Vagina (tissue), 2 donors: ENCODE data around the gene VAV3. TPM values are rescaled to one million over a fixed set of nuclear protein-coding genes. Genes with fewer than 3 reads are reported as not detected.

Experiments used
- DNase-seq, 2 donors: peaks; one replicate each; pipeline ENCODE4 v3.0.0-alpha.2; 2017; ENCODE audit errors: extremely low spot score in 2 of 2
- H3K27ac ChIP-seq: fragments of 200-600 bp; sonication (generic); one replicate; pipeline ENCODE4 v1.5.1; 2019
- H3K27me3 ChIP-seq: fragments of 200-600 bp; sonication (generic); one replicate; pipeline ENCODE4 v1.5.1; 2019
- H3K36me3 ChIP-seq, 2 donors: fragments of 200-600 bp; sonication (generic); one replicate each; pipeline ENCODE4 v1.5.1; 2017 to 2019
- H3K4me1 ChIP-seq: fragments of 200-600 bp; sonication (generic); one replicate; pipeline ENCODE4 v1.5.1; 2019
- H3K4me3 ChIP-seq, 2 donors: fragments of 200-600 bp; sonication (generic); 1 replicate in 1 of 2; 2 replicates in 1 of 2; pipeline ENCODE4 v1.5.1; 2016 to 2019
- H3K9me3 ChIP-seq: fragments of 200-600 bp; sonication (generic); one replicate; pipeline ENCODE4 v1.5.1; 2019
- CTCF ChIP-seq, 3 experiments: fragments of 450-650 bp in 2 of 3; fragments of 200-600 bp in 1 of 3; sonication (generic) in 1 of 3; IDR thresholded peaks; one replicate each; pipeline ENCODE4 v1.5.1; 2017 to 2019; ENCODE audit warnings: antibody characterized with exemption in 3 of 3, mild to moderate bottlenecking in 2 of 3, moderate library complexity in 2 of 3
- POLR2A ChIP-seq, 2 donors: fragments of 450-650 bp; IDR thresholded peaks; one replicate each; pipeline ENCODE4 v1.6.1; 2017; ENCODE audit warnings: antibody characterized with exemption in 2 of 2, mild to moderate bottlenecking in 2 of 2, moderate library complexity in 2 of 2
- POLR2AphosphoS5 ChIP-seq, 2 donors: sonication (generic); formaldehyde crosslinking; IDR thresholded peaks; one replicate each; pipeline ENCODE4 v1.9.0; 2017; ENCODE audit warnings: antibody characterized with exemption in 2 of 2, mild to moderate bottlenecking in 2 of 2, low read depth in 1 of 2; ENCODE audit not compliant: insufficient read depth in 1 of 2
- intact Hi-C: fragments of 100-400 bp; cut with DNase I; formaldehyde crosslinking; loops from one replicate; pipeline ENCODE4 v1.15.1; 2023
- total RNA-seq: library from RNA; depleted of rRNA; stranded (reverse); fragments of >200 nt; gene quantifications from one replicate; pipeline ENCODE4 v1.2.3, GENCODE V29; 2016

VAV3 gene
- total RNA-seq, 1 donor from 2014 or later: 67.5 TPM

GRCh38 chr1:107883562-107883961, 81.4 kb downstream of the VAV3 start:
- Histone ChIP-seq H3K36me3 (no peaks in the 10 kb centered on the region), H3K27me3 (no peaks in the 10 kb centered on the region), H3K9me3 (no peaks in the 10 kb centered on the region), H3K4me3 (no peak overlapping the region), H3K27ac (no peak overlapping the region), H3K4me1 (no peaks in the 10 kb centered on the region)
- no peak for DNase-seq
- TF ChIP-seq POLR2AphosphoS5 (IDR thresholded peaks at IDR 0.05; ENCODE audit: insufficient read depth in 1 of 2, low read depth in 1 of 2) (no peak), POLR2A (IDR thresholded peaks at IDR 0.05) (no peak), CTCF (IDR thresholded peaks at IDR 0.05) (no peak)
- intact Hi-C loops: no loop called here

GRCh38 chr1:107879927-107880326, 85.1 kb downstream of the VAV3 start:
- no peak overlapping the region for H3K4me3 ChIP-seq
- TF ChIP-seq POLR2AphosphoS5 (IDR thresholded peaks at IDR 0.05; ENCODE audit: insufficient read depth in 1 of 2, low read depth in 1 of 2) (no peak), CTCF (IDR thresholded peaks at IDR 0.05) (no peak), POLR2A (IDR thresholded peaks at IDR 0.05) (no peak)
- H3K9me3 ChIP-seq: no peaks in the 10 kb centered on the region
- H3K4me1 ChIP-seq: no peaks in the 10 kb centered on the region
- no peaks in the 10 kb centered on the region for H3K27me3 ChIP-seq
- DNase-seq: no peak
- H3K27ac ChIP-seq: no peak overlapping the region
- intact Hi-C loops: no loop called here
- H3K36me3 ChIP-seq: no peaks in the 10 kb centered on the region

- Histone ChIP-seq H3K27me3 (no peaks in the 10 kb centered on the region), H3K27ac (no peak overlapping the region), H3K4me3 (no peak overlapping the region), H3K9me3 (no peaks in the 10 kb centered on the region), H3K36me3 (no peaks in the 10 kb centered on the region), H3K4me1 (no peaks in the 10 kb centered on the region)
- no peak for DNase-seq
- intact Hi-C loops: no loop called here
- TF ChIP-seq POLR2AphosphoS5 (IDR thresholded peaks at IDR 0.05; ENCODE audit: insufficient read depth in 1 of 2, low read depth in 1 of 2): no peak
- TF ChIP-seq CTCF (IDR thresholded peaks at IDR 0.05): no peak
- no peak for TF ChIP-seq POLR2A (IDR thresholded peaks at IDR 0.05)
These were observed 85.6 kb downstream of the VAV3 start for GRCh38 chr1:107879346-107879745.

GRCh38 chr1:107877745-107878144, 87.2 kb downstream of the VAV3 start:
- no peak for DNase-seq
- Histone ChIP-seq H3K4me1 (no peaks in the 10 kb centered on the region), H3K4me3 (no peak overlapping the region), H3K36me3 (no peaks in the 10 kb centered on the region), H3K27me3 (no peaks in the 10 kb centered on the region), H3K9me3 (no peaks in the 10 kb centered on the region), H3K27ac (no peak overlapping the region)
- no peak for TF ChIP-seq POLR2AphosphoS5 (IDR thresholded peaks at IDR 0.05; ENCODE audit: insufficient read depth in 1 of 2, low read depth in 1 of 2)
- no peak for TF ChIP-seq CTCF (IDR thresholded peaks at IDR 0.05)
- no peak for TF ChIP-seq POLR2A (IDR thresholded peaks at IDR 0.05)
- intact Hi-C loops: no loop called here

- H3K4me3 ChIP-seq: no peak overlapping the region
- H3K36me3 ChIP-seq: no peaks in the 10 kb centered on the region
- TF ChIP-seq POLR2AphosphoS5 (IDR thresholded peaks at IDR 0.05; ENCODE audit: insufficient read depth in 1 of 2, low read depth in 1 of 2) (no peak), POLR2A (IDR thresholded peaks at IDR 0.05) (no peak), CTCF (IDR thresholded peaks at IDR 0.05) (no peak)
- H3K27me3 ChIP-seq: no peaks in the 10 kb centered on the region
- H3K9me3 ChIP-seq: no peaks in the 10 kb centered on the region
- intact Hi-C loops: no loop called here
- H3K27ac ChIP-seq: no peak overlapping the region
- DNase-seq: no peak
- H3K4me1 ChIP-seq: no peaks in the 10 kb centered on the region
These were observed 87.9 kb downstream of the VAV3 start for GRCh38 chr1:107877092-107877491.
